ENCODE measurements around the gene CDKN1B.

The CDKN1B gene

DNA sequence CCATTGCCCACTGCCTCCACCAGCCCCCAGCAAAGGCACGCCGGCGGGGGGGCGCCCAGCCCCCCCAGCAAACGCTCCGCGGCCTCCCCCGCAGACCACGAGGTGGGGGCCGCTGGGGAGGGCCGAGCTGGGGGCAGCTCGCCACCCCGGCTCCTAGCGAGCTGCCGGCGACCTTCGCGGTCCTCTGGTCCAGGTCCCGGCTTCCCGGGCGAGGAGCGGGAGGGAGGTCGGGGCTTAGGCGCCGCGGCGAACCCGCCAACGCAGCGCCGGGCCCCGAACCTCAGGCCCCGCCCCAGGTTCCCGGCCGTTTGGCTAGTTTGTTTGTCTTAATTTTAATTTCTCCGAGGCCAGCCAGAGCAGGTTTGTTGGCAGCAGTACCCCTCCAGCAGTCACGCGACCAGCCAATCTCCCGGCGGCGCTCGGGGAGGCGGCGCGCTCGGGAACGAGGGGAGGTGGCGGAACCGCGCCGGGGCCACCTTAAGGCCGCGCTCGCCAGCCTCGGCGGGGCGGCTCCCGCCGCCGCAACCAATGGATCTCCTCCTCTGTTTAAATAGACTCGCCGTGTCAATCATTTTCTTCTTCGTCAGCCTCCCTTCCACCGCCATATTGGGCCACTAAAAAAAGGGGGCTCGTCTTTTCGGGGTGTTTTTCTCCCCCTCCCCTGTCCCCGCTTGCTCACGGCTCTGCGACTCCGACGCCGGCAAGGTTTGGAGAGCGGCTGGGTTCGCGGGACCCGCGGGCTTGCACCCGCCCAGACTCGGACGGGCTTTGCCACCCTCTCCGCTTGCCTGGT, at the start of gene CDKN1B:
TSS of gene CDKN1B (plus strand) at position 576 of the 793 bp plus-strand sequence. CDS start 472 bp downstream, outside the sequence.
- H3K4me1 ChIP-seq (ENCODE audit: insufficient read depth, low read length) = peaks cover 49% of the 10 kb centered on the region

DNA sequence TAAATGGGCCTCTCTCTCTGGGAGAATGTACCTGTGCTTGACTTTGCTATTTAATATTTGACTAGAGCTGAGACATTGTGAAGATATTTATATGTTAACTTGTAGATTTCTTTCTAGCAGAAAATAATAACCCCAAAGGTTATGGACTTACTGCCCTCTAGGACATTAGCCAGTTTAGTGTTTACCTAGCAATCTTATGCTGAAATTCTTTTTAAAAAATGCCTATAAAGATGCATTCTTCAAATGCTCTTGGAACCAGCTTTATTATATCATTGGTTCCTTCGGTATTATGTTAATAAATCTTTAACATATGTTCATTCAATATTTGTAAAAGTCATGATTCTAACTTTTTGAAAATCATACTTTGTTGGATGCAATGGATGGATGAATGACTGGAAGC, 49.2 kb upstream of the CDKN1B start:
- no peaks in the 10 kb centered on the region for H3K27me3 ChIP-seq (ENCODE audit: insufficient read depth, low read length)
- H3K9me3 ChIP-seq (ENCODE audit: low read length) = no peaks in the 10 kb centered on the region
- H3K4me1 ChIP-seq (ENCODE audit: insufficient read depth, low read length) = peaks cover 5% of the 10 kb centered on the region
- no peak overlapping the region for H3K4me3 ChIP-seq (ENCODE audit: low read length)
- no peak overlapping the region for H2AFZ ChIP-seq (ENCODE audit: low read depth, low read length)
- H3K36me3 ChIP-seq (ENCODE audit: insufficient read depth, low read length) = peaks cover 9% of the 10 kb centered on the region

More for the DNA sequence above, at the start of gene CDKN1B:
- peak within 1 kb of the TSS; percentile 77 for H3K4me3 ChIP-seq (ENCODE audit: low read length)
- no peaks in the 10 kb centered on the region for H3K27me3 ChIP-seq (ENCODE audit: insufficient read depth, low read length)
- H2AFZ ChIP-seq (ENCODE audit: low read depth, low read length) = peak within 1 kb of the TSS; percentile 30
- no peaks in the 10 kb centered on the region for H3K9me3 ChIP-seq (ENCODE audit: low read length)
- H3K36me3 ChIP-seq (ENCODE audit: insufficient read depth, low read length) = peaks cover 38% of the 10 kb centered on the region

DNA sequence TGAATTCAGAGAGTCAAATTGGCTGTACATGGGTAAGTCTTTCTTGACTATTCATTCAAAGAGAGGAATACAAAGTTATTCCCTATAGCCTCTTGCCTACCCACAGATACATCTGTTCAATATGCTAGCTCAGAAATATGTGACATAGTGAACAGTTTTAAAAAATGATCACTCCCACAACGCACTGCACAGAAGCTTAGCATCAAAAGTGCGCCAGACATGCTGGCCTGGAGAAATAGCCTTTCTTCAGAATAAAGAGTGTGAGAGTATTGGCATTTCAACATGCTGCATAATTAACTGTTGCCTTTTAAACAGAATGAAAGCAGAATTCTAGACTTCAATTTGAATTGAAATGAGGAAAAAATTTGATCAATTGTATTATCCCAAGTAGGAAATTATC, 48.1 kb upstream of the CDKN1B start:
- H3K9me3 ChIP-seq (ENCODE audit: low read length) = no peaks in the 10 kb centered on the region
- H3K36me3 ChIP-seq (ENCODE audit: insufficient read depth, low read length) = peaks cover 7% of the 10 kb centered on the region
- H2AFZ ChIP-seq (ENCODE audit: low read depth, low read length) = no peak overlapping the region
- no peak overlapping the region for H3K4me3 ChIP-seq (ENCODE audit: low read length)
- no peaks in the 10 kb centered on the region for H3K27me3 ChIP-seq (ENCODE audit: insufficient read depth, low read length)
- peaks cover 5% of the 10 kb centered on the region for H3K4me1 ChIP-seq (ENCODE audit: insufficient read depth, low read length)

DNA sequence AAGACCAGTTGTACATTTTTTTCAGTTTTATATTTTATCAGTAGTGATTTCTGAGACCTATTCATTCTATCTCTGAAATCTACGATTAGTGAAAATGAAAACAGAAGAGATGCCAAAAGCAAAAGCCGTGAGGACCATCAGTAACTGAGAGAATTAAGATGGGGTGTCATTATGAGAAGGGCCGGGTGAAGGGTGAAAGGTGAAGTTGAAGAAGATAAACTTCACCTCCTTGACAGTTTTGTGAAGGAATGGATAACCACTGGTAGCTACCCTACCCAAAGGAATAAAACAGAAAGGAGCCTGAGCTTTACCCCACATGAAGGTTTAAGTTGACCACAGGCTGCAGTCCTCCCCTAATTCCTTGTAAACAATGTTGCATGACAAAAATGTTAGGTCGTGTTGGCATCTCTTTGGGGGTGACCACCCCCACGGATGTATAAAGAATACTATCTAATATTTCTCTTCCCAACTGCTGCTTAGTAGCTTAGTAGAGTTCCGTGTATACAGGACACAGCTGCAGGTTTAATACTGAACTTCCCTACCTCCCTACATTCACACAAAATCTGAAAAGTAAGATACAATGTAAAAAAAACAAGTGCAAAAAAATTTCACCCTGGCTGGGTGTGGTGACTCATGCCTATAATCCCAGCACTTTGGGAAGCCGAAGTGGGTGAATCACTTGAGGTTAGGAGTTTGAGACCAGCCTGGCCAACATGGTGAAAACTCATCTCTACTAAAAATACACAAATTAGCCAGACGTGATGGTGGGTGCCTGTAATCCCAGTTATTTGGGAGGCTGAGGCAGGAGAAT, 45.1 kb upstream of the CDKN1B start:
- H3K9me3 ChIP-seq (ENCODE audit: low read length) = peaks cover 3% of the 10 kb centered on the region
- peaks cover 20% of the 10 kb centered on the region for H3K36me3 ChIP-seq (ENCODE audit: insufficient read depth, low read length)
- no peak overlapping the region for H3K4me3 ChIP-seq (ENCODE audit: low read length)
- H3K27me3 ChIP-seq (ENCODE audit: insufficient read depth, low read length) = no peaks in the 10 kb centered on the region
- H3K4me1 ChIP-seq (ENCODE audit: insufficient read depth, low read length) = peaks cover 5% of the 10 kb centered on the region
- no peak overlapping the region for H2AFZ ChIP-seq (ENCODE audit: low read depth, low read length)

DNA sequence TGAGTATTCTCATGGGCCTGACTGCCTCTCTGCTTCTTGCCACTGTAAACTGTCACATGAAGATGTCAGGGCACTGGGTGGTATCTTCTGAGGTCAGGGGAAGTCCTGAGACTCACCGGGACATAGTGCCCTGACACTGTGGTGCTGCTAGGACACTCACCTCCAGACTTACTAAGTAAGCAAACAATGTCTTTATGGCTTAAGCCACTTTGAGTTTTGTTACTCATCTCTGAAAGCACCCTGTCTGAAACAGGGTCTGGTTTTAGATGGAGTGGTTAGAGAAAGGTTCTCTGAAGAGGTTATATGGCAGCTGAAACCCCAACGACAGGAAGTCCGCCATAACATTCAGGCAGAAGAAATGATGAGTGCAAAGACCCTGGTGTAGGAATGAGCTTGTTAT, 43.9 kb upstream of the CDKN1B start:
- Histone ChIP-seq H3K4me3 (ENCODE audit: low read length) (no peak overlapping the region), H3K9me3 (ENCODE audit: low read length) (peaks cover 3% of the 10 kb centered on the region), H3K4me1 (ENCODE audit: insufficient read depth, low read length) (peaks cover 5% of the 10 kb centered on the region), H3K27me3 (ENCODE audit: insufficient read depth, low read length) (no peaks in the 10 kb centered on the region), H2AFZ (ENCODE audit: low read depth, low read length) (no peak overlapping the region), H3K36me3 (ENCODE audit: insufficient read depth, low read length) (peaks cover 20% of the 10 kb centered on the region)

DNA sequence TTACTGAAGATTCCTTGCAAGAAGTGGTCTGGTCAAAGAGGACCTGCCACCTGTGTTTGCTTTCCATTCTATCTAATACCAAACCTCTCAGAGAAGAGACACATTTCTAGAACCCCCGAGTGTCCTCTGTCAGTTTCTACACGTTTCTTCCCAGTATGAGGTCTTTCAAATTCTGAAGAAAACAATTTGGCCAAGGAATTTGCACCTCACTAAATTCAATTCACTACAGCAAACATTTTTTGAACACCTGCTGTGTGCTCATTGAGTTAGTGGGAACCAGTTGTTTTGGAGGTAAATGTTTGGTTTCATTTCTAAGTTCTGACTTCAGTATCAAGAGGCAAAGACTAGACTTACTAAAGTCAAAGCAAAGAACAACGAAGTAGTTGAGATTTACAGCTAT, 40.6 kb upstream of the CDKN1B start:
- no peak overlapping the region for H2AFZ ChIP-seq (ENCODE audit: low read depth, low read length)
- H3K4me3 ChIP-seq (ENCODE audit: low read length) = no peak overlapping the region
- H3K4me1 ChIP-seq (ENCODE audit: insufficient read depth, low read length) = peaks cover 6% of the 10 kb centered on the region

DNA sequence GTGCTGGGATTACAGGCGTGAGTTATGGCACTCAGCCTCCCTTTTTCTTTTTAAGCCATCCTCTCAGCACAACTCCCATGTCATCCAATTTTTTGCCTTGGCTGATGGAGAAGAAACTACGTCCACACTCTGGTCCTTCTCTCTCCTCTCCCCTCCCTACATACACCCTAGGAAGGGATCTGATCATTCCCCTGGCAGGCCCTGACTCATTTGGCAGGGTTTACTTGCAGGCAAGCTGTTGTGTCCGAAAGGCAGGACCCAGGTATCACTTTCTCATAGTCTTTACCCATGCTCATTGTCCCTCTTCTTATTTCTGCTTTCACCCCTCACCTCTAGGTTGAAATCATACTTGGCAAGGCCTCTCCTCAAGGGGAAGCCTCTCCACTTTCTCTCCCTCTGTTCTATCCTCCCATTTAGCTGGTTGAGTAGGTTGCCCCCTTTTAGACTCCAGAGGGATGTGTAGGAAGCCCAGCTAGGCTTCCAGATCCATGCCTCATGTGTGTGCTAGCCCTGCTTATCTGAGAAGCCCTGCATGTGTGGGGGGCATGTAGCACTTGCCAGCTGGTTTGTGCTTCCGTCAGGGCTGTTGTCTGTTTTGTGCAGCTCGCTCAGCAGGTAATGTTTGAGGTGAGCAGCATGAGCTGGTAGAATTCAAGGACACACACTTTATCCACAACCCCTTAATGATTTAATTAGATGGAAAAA, 36.0 kb upstream of the CDKN1B start:
- Histone ChIP-seq H3K27me3 (ENCODE audit: insufficient read depth, low read length) (no peaks in the 10 kb centered on the region), H2AFZ (ENCODE audit: low read depth, low read length) (no peak overlapping the region), H3K9me3 (ENCODE audit: low read length) (no peaks in the 10 kb centered on the region), H3K4me3 (ENCODE audit: low read length) (no peak overlapping the region), H3K36me3 (ENCODE audit: insufficient read depth, low read length) (peaks cover 12% of the 10 kb centered on the region), H3K4me1 (ENCODE audit: insufficient read depth, low read length) (peaks cover 39% of the 10 kb centered on the region)

More for the DNA sequence above, 40.6 kb upstream of the CDKN1B start:
- peaks cover 26% of the 10 kb centered on the region for H3K36me3 ChIP-seq (ENCODE audit: insufficient read depth, low read length)
- H3K9me3 ChIP-seq (ENCODE audit: low read length) = peaks cover 3% of the 10 kb centered on the region
- no peaks in the 10 kb centered on the region for H3K27me3 ChIP-seq (ENCODE audit: insufficient read depth, low read length)

DNA sequence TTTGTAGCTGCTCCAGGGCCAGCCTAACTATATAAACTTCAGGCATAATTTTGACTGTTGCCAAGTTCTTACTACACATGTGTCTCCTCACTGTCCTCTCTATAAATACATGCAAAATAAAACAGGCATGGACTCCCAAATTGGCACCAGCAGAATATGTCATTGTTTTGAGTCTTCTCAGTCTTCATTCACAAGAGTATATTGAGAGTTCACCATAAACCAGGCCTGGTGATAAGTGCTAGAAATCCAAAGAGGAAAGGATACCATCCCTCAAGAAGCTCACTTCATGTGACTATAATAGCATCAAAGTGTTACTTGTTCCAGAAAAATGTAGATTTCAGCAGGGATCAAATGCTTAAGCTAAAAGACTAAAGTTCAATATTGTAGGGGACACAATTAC, 34.9 kb upstream of the CDKN1B start:
- H3K27me3 ChIP-seq (ENCODE audit: insufficient read depth, low read length) = no peaks in the 10 kb centered on the region
- H3K36me3 ChIP-seq (ENCODE audit: insufficient read depth, low read length) = peaks cover 12% of the 10 kb centered on the region
- no peaks in the 10 kb centered on the region for H3K9me3 ChIP-seq (ENCODE audit: low read length)
- no peak overlapping the region for H2AFZ ChIP-seq (ENCODE audit: low read depth, low read length)
- peak overlapping the region; percentile 92 for H3K4me3 ChIP-seq (ENCODE audit: low read length)
- H3K4me1 ChIP-seq (ENCODE audit: insufficient read depth, low read length) = peaks cover 42% of the 10 kb centered on the region

DNA sequence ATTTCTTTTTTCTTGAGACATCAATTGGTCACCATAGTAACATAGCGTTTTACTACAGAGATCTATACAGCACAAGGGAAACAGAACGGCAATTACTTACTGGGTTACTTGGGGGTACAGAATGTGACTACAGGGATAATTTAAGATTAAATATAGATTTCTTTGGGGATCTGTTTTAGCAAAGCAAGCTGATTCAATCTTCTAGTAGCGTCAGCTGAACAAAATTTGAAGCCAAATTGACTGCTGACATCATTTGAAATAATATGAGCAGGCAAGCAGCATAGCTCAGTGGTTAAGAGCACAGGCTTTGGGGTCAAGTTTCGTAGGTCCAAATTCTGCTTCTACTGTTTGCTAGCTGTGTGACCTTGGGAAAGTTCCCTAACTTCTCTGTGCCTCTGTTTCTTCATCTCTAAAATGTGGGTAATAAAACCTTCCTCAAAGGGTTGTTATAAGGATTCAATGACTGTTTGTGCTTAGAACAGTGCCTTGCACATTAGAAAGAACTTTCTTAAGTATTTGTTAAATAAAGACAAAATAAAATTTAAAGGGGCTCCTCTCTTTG, 34.0 kb upstream of the CDKN1B start:
- peaks cover 12% of the 10 kb centered on the region for H3K36me3 ChIP-seq (ENCODE audit: insufficient read depth, low read length)
- no peaks in the 10 kb centered on the region for H3K9me3 ChIP-seq (ENCODE audit: low read length)
- peaks cover 42% of the 10 kb centered on the region for H3K4me1 ChIP-seq (ENCODE audit: insufficient read depth, low read length)
- H3K4me3 ChIP-seq (ENCODE audit: low read length) = peak overlapping the region; percentile 92
- no peaks in the 10 kb centered on the region for H3K27me3 ChIP-seq (ENCODE audit: insufficient read depth, low read length)
- H2AFZ ChIP-seq (ENCODE audit: low read depth, low read length) = no peak overlapping the region

DNA sequence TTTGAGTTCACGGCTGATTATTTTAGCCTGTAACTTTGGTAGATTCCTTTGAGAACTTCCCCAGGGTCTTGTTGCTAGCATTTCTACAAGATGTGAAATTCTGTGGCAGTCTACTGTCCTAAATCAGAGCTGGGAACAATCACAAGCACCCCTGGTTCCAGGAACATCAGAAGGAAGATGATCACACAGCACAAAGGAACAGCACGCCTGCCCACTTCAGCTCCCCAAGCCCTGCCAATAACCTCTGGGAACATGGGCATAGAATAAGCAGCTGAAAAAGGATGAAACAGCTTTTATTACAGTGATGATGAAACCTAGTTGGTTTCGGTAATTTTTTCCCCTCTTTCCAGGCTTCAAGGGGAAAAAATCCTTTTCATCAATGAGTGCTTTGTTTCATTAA, 33.4 kb upstream of the CDKN1B start:
- H3K36me3 ChIP-seq (ENCODE audit: insufficient read depth, low read length) = peaks cover 12% of the 10 kb centered on the region
- peaks cover 42% of the 10 kb centered on the region for H3K4me1 ChIP-seq (ENCODE audit: insufficient read depth, low read length)
- H3K4me3 ChIP-seq (ENCODE audit: low read length) = peak overlapping the region; percentile 92
- H3K9me3 ChIP-seq (ENCODE audit: low read length) = no peaks in the 10 kb centered on the region
- no peaks in the 10 kb centered on the region for H3K27me3 ChIP-seq (ENCODE audit: insufficient read depth, low read length)
- H2AFZ ChIP-seq (ENCODE audit: low read depth, low read length) = peak overlapping the region; percentile 44

DNA sequence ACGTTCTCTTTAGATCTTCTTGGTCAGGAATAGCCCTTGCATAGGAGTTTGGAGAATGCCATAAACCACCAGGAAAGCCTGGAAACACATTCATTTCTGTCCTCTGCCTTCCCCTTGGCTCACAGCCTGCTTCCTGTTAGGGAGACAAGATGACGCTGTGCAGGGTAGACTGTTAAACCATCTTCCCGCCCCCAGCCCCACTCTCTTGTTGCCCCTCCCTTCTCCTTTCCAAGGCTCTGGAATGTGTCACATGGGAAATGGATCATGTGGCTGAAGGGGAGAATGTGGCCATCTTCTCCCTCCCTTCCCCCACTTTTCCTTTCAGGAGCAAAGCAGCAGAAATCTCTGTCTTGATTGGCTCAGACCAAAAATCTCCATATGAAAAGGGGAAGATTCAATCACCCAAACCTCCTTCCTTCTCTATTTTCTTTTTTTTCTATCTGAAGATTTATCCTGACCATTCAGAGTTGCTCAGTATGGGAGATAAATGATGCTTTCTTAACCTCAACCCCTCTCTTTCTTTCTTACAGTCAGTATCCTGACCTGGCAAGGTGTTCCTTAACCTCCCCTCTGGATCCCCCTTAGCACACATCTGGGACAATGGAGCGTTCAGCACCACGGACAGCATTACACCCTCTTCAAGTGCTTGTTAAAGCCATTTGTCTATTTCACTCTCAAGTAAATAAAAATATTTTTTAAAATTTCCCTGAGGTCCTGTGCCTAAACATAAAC, 32.6 kb upstream of the CDKN1B start:
- peaks cover 42% of the 10 kb centered on the region for H3K4me1 ChIP-seq (ENCODE audit: insufficient read depth, low read length)
- no peaks in the 10 kb centered on the region for H3K9me3 ChIP-seq (ENCODE audit: low read length)
- H3K36me3 ChIP-seq (ENCODE audit: insufficient read depth, low read length) = peaks cover 8% of the 10 kb centered on the region
- peak overlapping the region; percentile 44 for H2AFZ ChIP-seq (ENCODE audit: low read depth, low read length)
- peak overlapping the region; percentile 92 for H3K4me3 ChIP-seq (ENCODE audit: low read length)
- H3K27me3 ChIP-seq (ENCODE audit: insufficient read depth, low read length) = no peaks in the 10 kb centered on the region

DNA sequence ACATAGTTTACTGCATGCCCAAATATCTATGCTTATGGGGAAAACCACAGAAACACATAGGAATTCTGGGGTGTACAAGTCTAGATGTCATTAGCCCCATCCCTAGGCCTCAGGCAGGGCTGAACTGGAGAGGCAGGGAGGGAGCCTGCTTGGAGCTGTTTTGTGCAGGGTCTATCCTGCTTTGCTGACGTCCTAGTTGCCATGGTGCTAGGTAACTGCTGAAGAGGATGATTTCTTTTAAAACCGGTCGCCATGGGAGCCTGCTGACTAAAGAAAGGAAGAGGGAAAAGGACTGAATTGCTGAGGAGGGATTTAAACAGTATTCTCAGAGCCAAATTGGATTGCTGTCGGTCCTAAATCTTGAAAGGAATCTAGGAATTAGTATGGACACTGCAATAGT, 31.9 kb upstream of the CDKN1B start:
- Histone ChIP-seq H3K4me3 (ENCODE audit: low read length) (peak overlapping the region; percentile 92), H3K27me3 (ENCODE audit: insufficient read depth, low read length) (no peaks in the 10 kb centered on the region), H3K36me3 (ENCODE audit: insufficient read depth, low read length) (peaks cover 8% of the 10 kb centered on the region), H2AFZ (ENCODE audit: low read depth, low read length) (no peak overlapping the region), H3K9me3 (ENCODE audit: low read length) (no peaks in the 10 kb centered on the region), H3K4me1 (ENCODE audit: insufficient read depth, low read length) (peaks cover 42% of the 10 kb centered on the region)

Measured in neuron (in vitro differentiated cells).